Measurements from ENCODE around the gene PARVB.

PARVB gene

DNA sequence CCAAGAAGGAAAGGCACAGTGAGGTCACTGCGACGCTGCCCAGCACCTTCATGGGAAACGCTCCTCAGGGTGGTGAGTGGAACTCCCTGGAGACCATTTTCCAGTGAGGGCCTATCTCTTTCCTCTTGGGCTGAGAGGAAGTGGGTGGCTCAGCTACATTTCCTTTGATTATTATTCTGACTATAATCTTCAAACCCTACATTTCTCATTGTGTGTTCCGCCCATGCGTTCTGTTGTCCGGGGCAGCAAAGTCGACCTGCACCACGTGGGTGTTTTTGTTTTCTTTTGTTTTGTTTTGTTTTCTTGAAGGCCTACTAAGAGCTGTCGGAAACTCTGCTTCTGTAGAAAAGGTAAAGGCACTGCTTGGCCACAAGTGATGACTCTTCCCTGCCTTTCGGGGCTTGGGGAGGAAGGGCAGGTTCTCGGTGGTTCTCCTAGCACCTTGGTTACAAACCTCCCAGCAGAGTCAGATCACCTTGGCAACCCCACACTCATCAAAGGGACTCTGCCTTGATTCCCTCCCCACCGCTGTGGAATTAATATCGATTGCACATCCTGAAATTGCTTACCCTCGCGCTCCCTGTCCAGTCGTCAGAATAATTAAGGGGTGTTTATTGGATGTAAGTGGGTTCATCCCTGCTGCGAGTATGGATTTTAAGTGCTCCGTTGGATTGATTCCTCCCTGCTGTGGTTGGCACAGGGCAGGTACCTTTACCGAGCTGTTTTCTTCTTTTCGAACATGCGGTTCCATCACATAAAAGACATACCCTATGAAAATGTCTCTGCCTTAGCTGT, 7.3 kb downstream of the PARVB start:
- TF ChIP-seq, protein P1, sequence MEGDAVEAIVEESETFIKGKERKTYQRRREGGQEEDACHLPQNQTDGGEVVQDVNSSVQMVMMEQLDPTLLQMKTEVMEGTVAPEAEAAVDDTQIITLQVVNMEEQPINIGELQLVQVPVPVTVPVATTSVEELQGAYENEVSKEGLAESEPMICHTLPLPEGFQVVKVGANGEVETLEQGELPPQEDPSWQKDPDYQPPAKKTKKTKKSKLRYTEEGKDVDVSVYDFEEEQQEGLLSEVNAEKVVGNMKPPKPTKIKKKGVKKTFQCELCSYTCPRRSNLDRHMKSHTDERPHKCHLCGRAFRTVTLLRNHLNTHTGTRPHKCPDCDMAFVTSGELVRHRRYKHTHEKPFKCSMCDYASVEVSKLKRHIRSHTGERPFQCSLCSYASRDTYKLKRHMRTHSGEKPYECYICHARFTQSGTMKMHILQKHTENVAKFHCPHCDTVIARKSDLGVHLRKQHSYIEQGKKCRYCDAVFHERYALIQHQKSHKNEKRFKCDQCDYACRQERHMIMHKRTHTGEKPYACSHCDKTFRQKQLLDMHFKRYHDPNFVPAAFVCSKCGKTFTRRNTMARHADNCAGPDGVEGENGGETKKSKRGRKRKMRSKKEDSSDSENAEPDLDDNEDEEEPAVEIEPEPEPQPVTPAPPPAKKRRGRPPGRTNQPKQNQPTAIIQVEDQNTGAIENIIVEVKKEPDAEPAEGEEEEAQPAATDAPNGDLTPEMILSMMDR (IDR thresholded peaks at IDR 0.05) = no peak
- Histone ChIP-seq H3K4me3 (no peak overlapping the region), H3K27ac (peak overlapping the region in 1 of 2 donors; percentile 55)
- no peak for DNase-seq (ENCODE audit: low spot score)

- Histone ChIP-seq H3K4me3 (no peak overlapping the region), H3K27ac (peak overlapping the region in 1 of 2 donors; percentile 6)
- TF ChIP-seq, protein P1 (IDR thresholded peaks at IDR 0.05) = no peak
Observed at GRCh38 chr22:44032126-44032730, 8.1 kb downstream of the PARVB start.

DNA sequence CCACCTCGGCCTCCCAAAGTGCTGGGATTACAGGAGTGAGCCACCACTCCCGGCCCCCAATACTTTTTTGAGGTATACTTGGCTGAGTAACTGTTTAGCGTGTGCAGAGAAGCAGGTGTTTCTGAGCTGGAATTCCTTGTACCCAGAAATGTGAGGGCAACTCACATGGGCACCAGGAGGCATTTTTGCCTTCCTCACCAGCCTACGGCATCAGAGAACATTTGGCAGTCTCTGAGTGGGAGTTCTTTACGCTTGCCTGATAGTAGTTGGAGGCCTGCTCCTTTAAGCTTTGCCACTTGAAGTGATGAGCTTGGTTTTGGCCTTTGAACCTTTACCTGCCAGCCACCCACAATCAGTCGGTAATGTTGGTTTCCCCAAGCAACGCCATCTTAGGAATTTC, 9.2 kb downstream of the PARVB start:
- TF ChIP-seq, protein P1 (IDR thresholded peaks at IDR 0.05) = no peak
- no peak overlapping the region for H3K27ac ChIP-seq
- no peak for DNase-seq (ENCODE audit: low spot score)
- no peak overlapping the region for H3K4me3 ChIP-seq

More at GRCh38 chr22:44032126-44032730, 8.1 kb downstream of the PARVB start:
- DNase-seq (ENCODE audit: low spot score) = no peak

- DNase-seq (ENCODE audit: low spot score) = no peak
- no peak overlapping the region for H3K4me3 ChIP-seq
- TF ChIP-seq, protein P1 (IDR thresholded peaks at IDR 0.05) = no peak
- no peak overlapping the region for H3K27ac ChIP-seq
Observed at GRCh38 chr22:44033694-44034093, 9.6 kb downstream of the PARVB start.

DNA sequence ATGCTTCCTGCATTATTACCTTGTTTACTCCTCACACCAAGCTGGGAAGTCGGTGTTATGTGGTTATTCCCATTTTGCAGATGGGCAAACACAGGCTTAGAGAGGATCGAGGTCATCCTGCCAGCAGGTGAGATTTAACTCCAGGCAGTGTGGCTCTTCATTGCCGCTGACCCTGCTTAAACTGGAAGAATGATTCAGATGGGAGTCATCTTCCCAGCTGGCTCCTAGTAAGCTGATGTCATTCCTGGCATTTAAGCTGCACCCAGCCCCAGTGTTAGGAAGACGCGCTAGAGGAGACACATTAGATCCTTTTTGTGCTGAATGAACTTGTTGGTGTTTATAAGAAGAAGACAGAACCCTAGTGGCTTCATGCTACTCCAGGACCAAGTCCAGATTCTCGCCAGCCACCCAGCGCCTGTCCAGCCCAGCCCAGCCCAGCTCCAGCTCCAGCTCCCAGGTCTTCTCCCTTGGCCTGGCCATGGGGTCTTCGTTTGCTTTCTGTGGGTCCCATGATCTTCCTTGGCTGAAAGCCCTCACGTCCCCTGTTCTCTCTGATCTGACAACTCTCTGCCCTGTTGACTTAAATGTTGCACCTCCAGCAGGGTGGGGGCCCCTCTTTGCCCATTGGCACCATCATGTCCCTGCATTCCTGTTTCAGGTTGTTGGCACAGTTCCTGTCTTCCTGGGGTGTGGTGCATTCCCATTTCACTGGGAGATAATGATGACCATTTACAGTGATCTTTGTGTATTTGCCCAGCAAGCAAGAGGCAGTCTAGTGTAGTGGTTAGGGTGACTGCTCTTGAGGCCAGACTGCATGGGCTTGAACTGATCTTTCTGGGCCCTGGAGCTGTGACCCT, 13.6 kb downstream of the PARVB start:
- TF ChIP-seq, protein P1 (IDR thresholded peaks at IDR 0.05) = no peak
- Histone ChIP-seq H3K4me3 (no peak overlapping the region), H3K27ac (peak overlapping the region in 1 of 2 donors; percentile 39)
- DNase-seq (ENCODE audit: low spot score) = no peak

DNA sequence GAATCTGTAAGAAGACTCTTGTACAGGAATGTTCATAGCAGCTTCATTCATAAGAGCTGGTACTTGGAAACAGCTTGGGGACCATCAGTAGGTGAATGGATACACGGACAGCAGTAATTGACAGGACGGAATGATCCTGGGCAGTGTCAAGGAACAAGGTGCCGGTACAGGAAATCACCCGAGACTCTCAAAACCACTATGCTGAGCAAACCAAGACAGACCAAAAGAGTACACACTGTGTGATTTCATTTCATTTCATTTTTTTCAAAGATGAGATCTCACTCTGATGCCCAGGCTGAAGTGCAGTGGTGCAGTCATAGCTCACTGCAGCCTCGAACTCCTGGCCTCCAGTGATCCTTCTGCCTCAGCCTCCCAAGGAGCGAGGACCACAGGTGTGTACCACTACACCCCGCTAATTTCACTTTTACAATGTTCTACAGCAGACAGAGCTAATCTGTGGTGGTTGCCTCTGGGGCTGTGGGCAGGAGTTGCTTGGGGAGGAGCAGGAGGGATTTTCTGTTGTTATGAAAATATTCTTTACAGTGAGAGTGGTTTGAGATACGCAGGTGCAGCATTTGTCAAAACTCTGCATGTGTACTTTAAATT, 15.6 kb downstream of the PARVB start:
- no peak overlapping the region for H3K4me3 ChIP-seq
- DNase-seq (ENCODE audit: low spot score) = no peak
- TF ChIP-seq, protein P1 (IDR thresholded peaks at IDR 0.05) = no peak
- H3K27ac ChIP-seq = no peak overlapping the region
